Natural killer cell treated with Interleukin-12 subunit alpha and Interleukin-12 subunit beta and Interleukin-15 and Interleukin-18, amount 100 ng/mL, for 72 hours (primary cell): ENCODE data around the gene ZNF595. TPM values are rescaled to one million over a fixed set of nuclear protein-coding genes. Genes with fewer than 3 reads are reported as not detected.
"Not testable (repeated sequence)": the region's sequence is repeated elsewhere in the genome, so short reads cannot be mapped to it uniquely, and the experiment has no call there.

Experiments used
- ATAC-seq, 2 donors: fragments of 150-1000 bp; cut with Tn5 transposase in 1 of 2; sonication (Bioruptor Pico), chemical (Tn5 transposase) in 1 of 2; 2 replicates each; pipeline ENCODE4 v1.10.0; 2021
- DNase-seq: peaks from one replicate; pipeline ENCODE4 v3.0.0; 2022; ENCODE audit warnings: low spot score
- H3K27ac Mint-ChIP-seq, 2 donors: 1 replicate in 1 of 2; 2 replicates in 1 of 2; pipeline ENCODE4 v1.8.0; 2022; ENCODE audit warnings: mixed read lengths in 2 of 2, mild to moderate bottlenecking in 1 of 2, moderate library complexity in 1 of 2
- H3K27me3 Mint-ChIP-seq, 2 donors: 1 replicate in 1 of 2; 2 replicates in 1 of 2; pipeline ENCODE4 v1.8.0; 2022; ENCODE audit warnings: mixed read lengths in 2 of 2
- H3K36me3 Mint-ChIP-seq: one replicate; pipeline ENCODE4 v1.8.0; 2022; ENCODE audit warnings: mixed read lengths
- H3K4me1 Mint-ChIP-seq, 2 donors: 1 replicate in 1 of 2; 2 replicates in 1 of 2; pipeline ENCODE4 v1.8.0; 2022; ENCODE audit warnings: low read depth in 2 of 2, mixed read lengths in 2 of 2, mild to moderate bottlenecking in 1 of 2
- H3K4me3 Mint-ChIP-seq: one replicate; pipeline ENCODE4 v1.8.0; 2022; ENCODE audit warnings: mixed read lengths
- H3K9me3 Mint-ChIP-seq: 2 replicates; pipeline ENCODE4 v1.8.0; 2022; ENCODE audit warnings: mixed read lengths
- total RNA-seq, 2 donors: library from RNA; stranded (reverse); gene quantifications; one replicate each; pipeline ENCODE4 v1.2.3, GENCODE V29; 2022

The ZNF595 gene
- total RNA-seq, 2 donors from 2014 or later: 12.0 to 33.4 TPM

DNA sequence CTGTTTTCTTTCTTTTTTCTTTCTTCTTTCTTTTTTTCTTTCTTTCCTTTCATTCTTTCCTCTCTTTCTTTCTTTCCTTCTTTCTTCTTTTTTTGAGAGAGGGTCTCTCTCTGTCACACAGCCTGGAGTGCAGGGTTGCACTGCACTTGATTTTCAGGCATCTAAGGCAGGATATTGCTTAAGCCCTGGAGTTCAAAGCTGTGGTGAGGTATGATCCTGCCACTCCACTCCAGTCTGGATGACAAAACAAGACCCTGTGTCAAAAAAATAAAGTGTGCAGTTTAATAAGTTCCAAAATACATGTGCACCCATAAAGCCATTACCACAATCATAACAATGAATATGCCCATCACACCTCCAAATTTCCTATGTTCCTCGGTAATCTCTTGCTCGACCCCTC lies 60.6 kb downstream of the ZNF595 start:
- ATAC-seq (no peak), DNase-seq (no peak)
- peaks cover 28 to 48% of the 10 kb centered on the region in 2 donors for H3K4me1 Mint-ChIP-seq
- peak overlapping the region; percentile 56 to 68 for H3K27ac Mint-ChIP-seq
- H3K4me3 Mint-ChIP-seq: peak overlapping the region; percentile 65
- H3K36me3 Mint-ChIP-seq: peaks cover 61% of the 10 kb centered on the region
- H3K27me3 Mint-ChIP-seq: peaks cover 13 to 16% of the 10 kb centered on the region in 2 donors
- H3K9me3 Mint-ChIP-seq: peaks cover 27% of the 10 kb centered on the region

DNA sequence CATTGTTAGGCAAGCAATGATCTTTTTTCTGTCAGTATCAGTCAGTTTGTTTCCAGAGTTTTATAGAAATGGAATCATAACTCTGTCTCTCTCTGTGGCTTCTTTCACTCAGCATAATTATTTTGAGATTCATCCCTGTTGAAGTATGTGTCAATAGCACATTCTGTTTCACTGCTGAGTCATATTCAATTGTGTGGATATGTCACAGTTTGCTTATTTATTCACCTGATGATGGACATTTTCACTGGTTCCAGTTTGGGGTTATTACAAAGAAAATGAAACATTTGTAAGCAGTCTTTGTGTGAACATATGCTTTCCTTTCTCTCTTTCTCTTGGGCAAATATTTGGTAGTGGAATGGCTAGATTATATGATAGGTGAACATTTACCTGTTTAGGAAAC lies 61.0 kb downstream of the ZNF595 start:
- H3K27me3 Mint-ChIP-seq: peaks cover 9 to 12% of the 10 kb centered on the region in 2 donors
- H3K9me3 Mint-ChIP-seq: peaks cover 25% of the 10 kb centered on the region
- DNase-seq (no peak), ATAC-seq (peak in 1 of 2 donors; percentile 73)
- peak overlapping the region; percentile 56 to 68 for H3K27ac Mint-ChIP-seq
- peaks cover 57% of the 10 kb centered on the region for H3K36me3 Mint-ChIP-seq
- H3K4me3 Mint-ChIP-seq: peak overlapping the region; percentile 65
- peaks cover 28 to 44% of the 10 kb centered on the region in 2 donors for H3K4me1 Mint-ChIP-seq

DNA sequence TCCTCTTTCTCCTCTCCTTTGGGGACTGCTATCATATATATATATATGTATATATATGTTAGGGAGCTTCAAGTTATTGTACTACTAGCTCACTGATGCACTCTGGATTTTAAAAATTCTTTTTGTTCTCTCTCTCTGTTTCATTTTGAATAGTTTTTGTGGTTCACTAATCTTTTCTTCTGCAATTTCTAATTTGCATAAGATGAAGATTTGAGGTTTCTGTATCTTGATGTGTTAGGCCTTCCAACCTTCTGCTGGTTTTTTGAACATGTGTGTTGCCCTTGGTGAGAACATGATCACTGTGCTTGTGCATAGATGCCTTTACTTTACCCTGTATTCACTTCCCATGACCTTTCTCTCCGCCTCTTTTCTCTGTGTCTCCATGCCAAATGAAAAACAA lies 63.4 kb downstream of the ZNF595 start:
- Mint-ChIP-seq H3K4me1 (peaks cover 40 to 49% of the 10 kb centered on the region in 2 donors), H3K9me3 (peaks cover 17% of the 10 kb centered on the region), H3K27me3 (no peaks in the 10 kb centered on the region), H3K27ac (peak overlapping the region; percentile 12 to 47), H3K4me3 (peak overlapping the region; percentile 50), H3K36me3 (peaks cover 50% of the 10 kb centered on the region)
- DNase-seq (no peak), ATAC-seq (peak; percentile 57 to 69)

DNA sequence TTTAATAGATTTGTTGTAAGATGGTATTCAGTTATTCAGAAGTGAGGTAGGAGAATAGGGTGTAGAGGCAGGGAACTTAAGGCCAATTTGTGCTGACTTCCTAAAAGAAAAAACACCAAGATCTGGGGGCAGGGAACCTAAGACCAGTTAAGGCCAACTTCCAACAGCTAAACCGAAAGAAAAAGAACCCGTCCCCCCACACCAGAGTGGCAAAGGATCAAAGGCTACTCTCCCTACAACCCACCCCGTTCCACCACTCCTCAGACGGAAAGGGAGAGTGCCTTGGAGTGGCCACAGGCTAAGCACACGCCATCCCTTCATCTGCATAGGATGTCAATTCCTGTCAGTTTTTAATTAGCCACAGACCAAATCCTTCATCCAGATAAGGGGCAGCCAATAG lies 67.5 kb downstream of the ZNF595 start:
- peak overlapping the region; percentile 81 for H3K4me3 Mint-ChIP-seq
- peaks cover 48% of the 10 kb centered on the region for H3K36me3 Mint-ChIP-seq
- ATAC-seq (no peak), DNase-seq (no peak)
- peaks cover 41 to 46% of the 10 kb centered on the region in 2 donors for H3K4me1 Mint-ChIP-seq
- peak overlapping the region; percentile 83 to 92 for H3K27ac Mint-ChIP-seq
- H3K9me3 Mint-ChIP-seq: peaks cover 11% of the 10 kb centered on the region
- H3K27me3 Mint-ChIP-seq: no peaks in the 10 kb centered on the region

DNA sequence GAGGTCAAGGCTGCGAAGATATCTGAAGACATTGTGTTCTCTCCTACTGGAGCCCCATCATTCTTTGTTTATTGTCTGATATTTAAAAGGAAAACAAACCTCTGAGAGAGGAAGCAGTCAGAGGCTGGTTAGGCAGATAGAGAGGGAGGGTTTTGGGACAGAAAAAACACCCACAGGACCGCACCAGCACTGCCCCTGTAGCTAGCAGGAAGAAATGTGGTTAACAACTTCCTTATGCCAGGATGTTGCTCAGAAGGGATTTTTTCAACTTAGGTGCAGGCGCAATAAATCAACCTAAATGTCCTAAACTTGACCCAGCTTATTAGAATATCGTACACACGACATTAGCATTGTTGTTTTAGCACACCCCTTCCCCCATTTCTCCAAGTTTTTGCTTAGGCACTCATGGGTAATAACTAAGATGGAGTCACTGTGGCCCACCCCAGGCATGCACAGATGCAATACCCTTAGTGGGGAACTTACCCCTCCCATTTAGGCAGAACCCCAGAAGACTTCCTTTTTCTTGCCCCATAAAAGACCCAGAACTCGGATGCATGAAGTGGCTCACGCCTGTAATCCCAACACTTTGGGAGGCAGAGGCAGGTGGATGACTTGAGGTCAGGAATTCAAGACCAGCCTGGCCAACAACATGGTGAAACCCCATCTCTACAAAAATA lies 68.4 kb downstream of the ZNF595 start:
- peak overlapping the region; percentile 83 to 92 for H3K27ac Mint-ChIP-seq
- H3K36me3 Mint-ChIP-seq: peaks cover 46% of the 10 kb centered on the region
- no peaks in the 10 kb centered on the region for H3K27me3 Mint-ChIP-seq
- ATAC-seq (peak; percentile 74 to 79), DNase-seq (peak; percentile 87)
- peaks cover 9% of the 10 kb centered on the region for H3K9me3 Mint-ChIP-seq
- peaks cover 39 to 48% of the 10 kb centered on the region in 2 donors for H3K4me1 Mint-ChIP-seq
- H3K4me3 Mint-ChIP-seq: peak overlapping the region; percentile 81

DNA sequence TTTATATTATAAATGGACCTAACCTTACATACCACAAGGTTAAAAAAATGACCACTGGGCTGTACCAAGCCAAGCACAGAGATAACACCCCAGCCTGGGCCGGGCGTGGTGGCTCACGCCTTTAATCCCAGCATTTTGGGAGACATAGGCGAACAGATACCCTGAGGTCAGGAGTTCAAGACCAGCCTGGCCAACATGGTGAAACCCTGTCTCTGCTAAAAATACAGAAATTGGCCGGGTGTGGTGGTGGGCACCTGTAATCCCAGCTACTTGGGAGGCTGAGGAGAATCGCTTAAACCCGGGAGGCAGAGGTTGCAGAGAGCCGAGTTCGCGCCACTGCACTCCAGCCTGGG lies 70.8 kb downstream of the ZNF595 start:
- Mint-ChIP-seq H3K4me1 (peaks cover 33 to 38% of the 10 kb centered on the region in 2 donors), H3K4me3 (peak overlapping the region; percentile 93), H3K36me3 (peaks cover 27% of the 10 kb centered on the region), H3K27ac (peak overlapping the region; percentile 93 to 98)
- not testable (repeated sequence) for H3K9me3 Mint-ChIP-seq, H3K27me3 Mint-ChIP-seq, ATAC-seq, DNase-seq

DNA sequence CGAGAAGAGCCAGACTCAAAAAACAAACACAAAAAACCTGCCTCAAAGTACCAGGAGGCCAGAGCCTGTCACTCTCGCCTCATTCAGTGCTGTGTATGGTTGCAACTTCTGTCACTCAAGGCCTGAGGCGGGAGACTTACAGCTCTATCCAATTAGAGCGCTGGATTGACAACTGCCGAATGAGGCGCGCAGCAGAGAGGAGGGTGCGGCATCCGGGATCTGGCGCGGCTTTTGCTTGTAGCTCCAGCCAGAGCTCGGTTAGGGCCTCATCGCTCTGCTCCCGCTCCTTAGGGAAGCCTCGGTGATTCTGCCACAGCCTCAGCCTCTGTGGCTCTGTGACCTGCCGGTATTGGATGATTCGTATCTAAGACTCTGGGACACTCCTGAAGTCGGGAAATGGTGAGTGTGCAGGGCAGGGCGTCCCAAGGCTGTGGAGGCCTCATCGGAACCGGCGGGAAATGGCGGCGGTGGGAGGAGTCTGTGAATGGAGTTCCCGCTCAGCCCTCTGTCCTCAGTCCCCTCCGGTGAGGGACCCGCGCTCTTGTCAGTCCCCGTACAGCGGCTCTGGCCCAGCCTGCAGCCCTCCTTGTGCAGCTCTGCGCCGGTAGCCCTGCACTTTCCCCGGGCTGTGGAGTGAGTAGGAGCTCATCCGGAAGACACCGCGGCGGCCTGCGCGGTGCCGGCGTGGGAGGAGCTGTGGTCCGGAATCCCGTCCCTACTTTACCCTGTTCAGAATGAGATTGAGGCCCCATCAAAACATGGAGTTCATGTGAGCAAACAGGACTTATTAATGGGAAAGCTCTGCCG lies 71.4 kb downstream of the ZNF595 start, which contains the start of gene ZNF718:
TSS of gene ZNF718 (plus strand) at position 227 of the 807 bp plus-strand sequence. CDS start at position 397, 170 bp downstream.
- Mint-ChIP-seq H3K27ac (peak within 1 kb of the TSS; percentile 93 to 98), H3K36me3 (peaks cover 27% of the 10 kb centered on the region), H3K4me1 (peaks cover 33 to 38% of the 10 kb centered on the region in 2 donors), H3K9me3 (peaks cover 7% of the 10 kb centered on the region), H3K4me3 (peak within 1 kb of the TSS; percentile 93), H3K27me3 (no peaks in the 10 kb centered on the region)
- DNase-seq: peak; percentile 93
- ATAC-seq: peak; percentile 96 to 98

DNA sequence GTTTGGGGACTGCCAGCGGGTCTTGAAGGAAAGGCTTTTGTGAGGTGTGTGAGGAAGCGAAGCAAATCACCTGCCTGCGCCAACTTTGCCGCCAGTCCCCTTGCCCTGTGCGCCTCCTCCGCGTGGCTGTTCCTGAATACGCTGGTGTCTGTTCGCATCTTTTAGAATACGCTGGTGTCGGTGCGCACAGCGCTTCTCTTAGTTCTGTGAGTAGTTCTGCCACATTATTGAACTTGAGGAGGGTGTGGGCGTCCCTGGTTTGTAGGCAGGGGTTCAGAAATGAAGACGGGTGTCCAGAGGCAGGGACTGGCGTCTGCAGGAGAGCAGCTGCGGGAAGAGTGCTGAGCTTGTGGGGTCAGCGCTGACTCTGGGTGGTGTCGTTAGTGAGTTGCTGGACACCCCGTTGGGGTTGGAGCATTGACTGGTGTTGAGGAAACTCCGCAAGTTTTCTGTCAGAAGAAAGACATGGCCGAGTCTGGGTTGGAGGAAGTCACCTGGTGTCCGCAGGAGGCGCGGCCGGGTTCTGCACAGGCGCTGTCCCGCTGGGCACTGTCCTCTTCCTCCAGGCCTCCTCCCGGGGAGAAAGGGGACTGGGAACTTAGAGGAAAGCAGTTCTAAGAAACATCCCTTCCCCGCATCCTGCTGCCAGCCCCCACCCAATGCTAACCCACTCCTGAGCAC lies 72.1 kb downstream of the ZNF595 start:
- Mint-ChIP-seq H3K27ac (peak overlapping the region; percentile 93 to 98), H3K36me3 (peaks cover 27% of the 10 kb centered on the region), H3K4me1 (peaks cover 33 to 35% of the 10 kb centered on the region in 2 donors), H3K4me3 (peak overlapping the region; percentile 93), H3K27me3 (no peaks in the 10 kb centered on the region), H3K9me3 (peaks cover 7% of the 10 kb centered on the region)
- DNase-seq (peak; percentile 61), ATAC-seq (no peak)

DNA sequence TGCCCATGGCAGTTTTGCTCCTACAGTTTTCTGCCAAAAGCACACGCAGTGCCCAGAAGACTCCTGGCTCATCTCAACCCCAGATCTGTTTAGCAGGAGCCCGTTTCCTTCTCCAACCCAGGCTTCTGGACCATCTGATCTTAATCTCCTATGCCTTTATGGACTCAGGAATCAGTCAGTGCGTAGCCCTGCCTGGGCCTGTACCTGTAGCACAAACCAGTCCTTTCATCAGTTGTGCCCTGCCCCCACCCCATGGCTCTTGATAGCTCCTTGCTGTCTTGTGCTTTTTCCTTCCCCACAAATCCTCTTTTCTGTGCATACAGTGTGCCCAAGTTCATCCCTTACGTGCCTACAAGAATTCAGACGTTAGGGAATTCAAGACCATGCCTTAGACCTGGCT lies 72.7 kb downstream of the ZNF595 start:
- Mint-ChIP-seq H3K4me1 (peaks cover 28 to 29% of the 10 kb centered on the region in 2 donors), H3K36me3 (peaks cover 24% of the 10 kb centered on the region), H3K4me3 (peak overlapping the region; percentile 93), H3K27me3 (no peaks in the 10 kb centered on the region), H3K27ac (peak overlapping the region; percentile 93 to 98), H3K9me3 (peaks cover 6% of the 10 kb centered on the region)
- DNase-seq (no peak), ATAC-seq (no peak)

DNA sequence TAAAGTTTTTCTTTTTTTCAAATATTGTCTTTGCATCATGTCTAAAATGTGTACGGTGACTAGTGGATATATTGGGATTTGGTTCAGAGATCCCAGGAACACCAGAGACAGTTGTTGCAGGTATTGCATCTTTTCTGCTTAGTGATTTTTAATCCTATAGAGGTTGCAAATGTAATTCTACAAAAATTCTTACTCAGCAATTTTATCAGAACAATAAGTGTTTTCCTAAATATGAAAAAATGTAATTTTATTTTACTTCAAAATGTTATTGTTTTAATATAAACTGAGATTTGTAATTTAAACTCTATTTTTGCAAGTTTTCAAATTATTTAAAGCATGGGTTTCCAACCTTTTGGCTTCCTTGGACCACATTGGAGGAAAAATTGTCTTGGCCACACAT lies 79.4 kb downstream of the ZNF595 start:
- no peaks in the 10 kb centered on the region for H3K9me3 Mint-ChIP-seq
- ATAC-seq (no peak), DNase-seq (no peak)
- H3K4me1 Mint-ChIP-seq: peaks cover 0 to 16% of the 10 kb centered on the region in 2 donors
- H3K4me3 Mint-ChIP-seq: no peak overlapping the region
- H3K36me3 Mint-ChIP-seq: peaks cover 9% of the 10 kb centered on the region
- H3K27ac Mint-ChIP-seq: no peak overlapping the region
- H3K27me3 Mint-ChIP-seq: no peaks in the 10 kb centered on the region

Other genes with a start within 250 kb of the ZNF595 start
- gene ZNF718, start 71.2 kb downstream of the ZNF595 start, total RNA-seq: 10 to 100 TPM; 10.4 to 10.8 TPM